ENCODE data around the gene TBC1D23.

DNA sequence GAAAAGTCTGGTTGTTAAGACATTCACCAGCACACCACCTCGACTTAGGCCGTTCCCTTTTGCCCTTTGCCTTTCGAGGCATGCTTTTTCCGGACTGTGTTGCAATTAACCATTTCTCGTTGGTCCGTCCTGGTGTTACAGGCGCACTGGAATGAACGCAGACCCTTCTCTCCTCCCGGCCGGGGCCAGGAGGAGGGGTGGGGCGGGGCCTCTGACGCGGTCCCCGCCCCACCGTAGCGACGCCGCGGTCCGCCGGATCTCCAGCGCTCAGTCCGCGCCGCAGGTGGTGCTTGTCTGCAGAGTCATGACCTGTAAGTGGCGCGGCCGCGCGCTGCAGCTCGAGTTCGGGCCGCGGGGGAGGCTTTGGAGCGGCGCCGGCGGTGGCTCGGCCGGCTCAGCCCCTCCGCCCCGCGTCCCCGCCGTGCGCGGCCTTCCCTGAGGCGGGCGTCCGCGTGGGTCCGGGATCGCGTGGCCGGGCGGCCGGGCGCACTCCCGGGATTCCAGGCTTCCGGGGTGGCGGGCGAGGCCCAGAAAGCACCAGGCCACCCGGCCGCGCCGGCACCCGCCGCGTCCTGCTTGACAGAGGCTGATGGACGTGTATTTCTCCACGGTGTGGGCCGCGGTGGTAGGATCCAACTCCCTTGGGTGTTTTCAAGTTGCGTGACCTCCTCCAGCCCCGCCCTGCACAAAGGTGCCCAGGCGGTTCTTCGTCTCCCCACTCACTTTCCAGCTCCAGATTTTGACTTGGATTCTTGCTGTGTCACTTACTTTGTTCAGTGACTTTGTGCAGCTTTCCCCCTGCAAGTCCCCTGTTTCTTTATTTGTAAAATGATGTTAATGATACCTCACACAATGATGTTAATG lies 73.9 kb downstream of the TBC1D23 start, which contains the start of gene NIT2:
- TF ChIP-seq EZH2 (IDR thresholded peaks at IDR 0.05; ENCODE audit: borderline replicate concordance, low read length): no peak
- TF ChIP-seq, protein P1, sequence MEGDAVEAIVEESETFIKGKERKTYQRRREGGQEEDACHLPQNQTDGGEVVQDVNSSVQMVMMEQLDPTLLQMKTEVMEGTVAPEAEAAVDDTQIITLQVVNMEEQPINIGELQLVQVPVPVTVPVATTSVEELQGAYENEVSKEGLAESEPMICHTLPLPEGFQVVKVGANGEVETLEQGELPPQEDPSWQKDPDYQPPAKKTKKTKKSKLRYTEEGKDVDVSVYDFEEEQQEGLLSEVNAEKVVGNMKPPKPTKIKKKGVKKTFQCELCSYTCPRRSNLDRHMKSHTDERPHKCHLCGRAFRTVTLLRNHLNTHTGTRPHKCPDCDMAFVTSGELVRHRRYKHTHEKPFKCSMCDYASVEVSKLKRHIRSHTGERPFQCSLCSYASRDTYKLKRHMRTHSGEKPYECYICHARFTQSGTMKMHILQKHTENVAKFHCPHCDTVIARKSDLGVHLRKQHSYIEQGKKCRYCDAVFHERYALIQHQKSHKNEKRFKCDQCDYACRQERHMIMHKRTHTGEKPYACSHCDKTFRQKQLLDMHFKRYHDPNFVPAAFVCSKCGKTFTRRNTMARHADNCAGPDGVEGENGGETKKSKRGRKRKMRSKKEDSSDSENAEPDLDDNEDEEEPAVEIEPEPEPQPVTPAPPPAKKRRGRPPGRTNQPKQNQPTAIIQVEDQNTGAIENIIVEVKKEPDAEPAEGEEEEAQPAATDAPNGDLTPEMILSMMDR (IDR thresholded peaks at IDR 0.05; ENCODE audit: low read length): no peak
